M059J (cell line): Measurements from ENCODE around the gene OR2T33. TPM values are rescaled to one million over a fixed set of nuclear protein-coding genes. Genes with fewer than 3 reads are reported as not detected.
"Not testable (repeated sequence)": the region's sequence is repeated elsewhere in the genome, so short reads cannot be mapped to it uniquely, and the experiment has no call there.

ENCODE experiments used
- DNase-seq: peaks from one replicate; pipeline ENCODE4 v3.0.0-alpha.2; 2012; ENCODE audit warnings: low read depth
- total RNA-seq: library from RNA; depleted of rRNA; stranded (reverse); fragments of >200 nt; shearing (Covaris generic); gene quantifications from 2 replicates; pipeline ENCODE4 v1.2.3, GENCODE V29; 2014; rRNA removed

OR2T33 gene
- total RNA-seq, result not detected in 2 replicates

- no peak for DNase-seq
Measured at GRCh38 chr1:248277876-248278275, at the start of gene OR2T33. Gene OR2T33, minus strand, starts transcription at chr1:248277976. Its CDS starts 4,162 bp downstream, at chr1:248273814.

- no peak for DNase-seq
Measured at GRCh38 chr1:248324468-248324867, 46.7 kb upstream of the OR2T33 start, which contains the start of gene OR2M7. Gene OR2M7, minus strand, starts transcription at chr1:248324568. Its CDS starts 0 bp downstream, at chr1:248324568.

GRCh38 chr1:248316796-248317195 lies 39.0 kb upstream of the OR2T33 start:
- DNase-seq, result no peak

GRCh38 chr1:248306740-248307139 lies 29.0 kb upstream of the OR2T33 start:
- not testable (repeated sequence) for DNase-seq

- no peak for DNase-seq
Measured at GRCh38 chr1:248306103-248306502, 28.3 kb upstream of the OR2T33 start.

- not testable (repeated sequence) for DNase-seq
Measured at GRCh38 chr1:248305672-248306071, 27.9 kb upstream of the OR2T33 start.

- DNase-seq, result no peak
Measured at GRCh38 chr1:248303324-248303723, 25.5 kb upstream of the OR2T33 start, which contains the start of gene OR2T12. Gene OR2T12, minus strand, starts transcription at chr1:248303424. Its CDS starts 7,846 bp downstream, at chr1:248295578.

GRCh38 chr1:248288391-248288790 lies 10.6 kb upstream of the OR2T33 start:
- no peak for DNase-seq

GRCh38 chr1:248273225-248273624 lies 4.6 kb downstream of the OR2T33 start:
- not testable (repeated sequence) for DNase-seq

GRCh38 chr1:248268178-248268577 lies 9.6 kb downstream of the OR2T33 start:
- DNase-seq, result no peak

GRCh38 chr1:248259309-248259708 lies 18.5 kb downstream of the OR2T33 start:
- not testable (repeated sequence) for DNase-seq

- peak; percentile 9 for DNase-seq
Measured at GRCh38 chr1:248243204-248243603, 34.6 kb downstream of the OR2T33 start.

- no peak for DNase-seq
Measured at GRCh38 chr1:248239478-248239877, 38.3 kb downstream of the OR2T33 start.

GRCh38 chr1:248231117-248231516 lies 46.7 kb downstream of the OR2T33 start, which contains the start of gene OR2M4:
Gene OR2M4, plus strand, starts transcription at chr1:248231417. Its CDS starts 7,512 bp downstream, at chr1:248238929.
- DNase-seq, result no peak

- no peak for DNase-seq
Measured at GRCh38 chr1:248229360-248229908, 48.3 kb downstream of the OR2T33 start.

GRCh38 chr1:248225537-248225936 lies 52.2 kb downstream of the OR2T33 start:
- no peak for DNase-seq

Other genes starting within 250 kb of the OR2T33 start
- not detected in 2 replicates for gene OR2L2, start 247.9 kb downstream of the OR2T33 start, total RNA-seq
- gene OR2L3, start 231.1 kb downstream of the OR2T33 start, total RNA-seq, result not detected in 2 replicates
- gene OR2L13, start 182.8 kb downstream of the OR2T33 start, total RNA-seq, result not detected in 2 replicates
- gene OR2M5, start 132.8 kb downstream of the OR2T33 start, total RNA-seq, result not detected in 2 replicates
- gene OR2M2, start 103.2 kb downstream of the OR2T33 start, total RNA-seq, result not detected in 2 replicates
- gene OR2M3, start 80.7 kb downstream of the OR2T33 start, total RNA-seq, result not detected in 2 replicates
- gene OR2M4, start 46.6 kb downstream of the OR2T33 start, total RNA-seq, result not detected in 2 replicates
- not detected in 2 replicates for gene OR2T12, start 25.4 kb upstream of the OR2T33 start, total RNA-seq
- not detected in 2 replicates for gene OR2M7, start 46.6 kb upstream of the OR2T33 start, total RNA-seq
- not detected in 2 replicates for gene OR14C36, start 70.8 kb upstream of the OR2T33 start, total RNA-seq
- not detected in 2 replicates for gene OR2T4, start 83.7 kb upstream of the OR2T33 start, total RNA-seq
- gene OR2T6, start 97.8 kb upstream of the OR2T33 start, total RNA-seq, result not detected in 2 replicates
- not detected in 2 replicates for gene OR2T1, start 125.1 kb upstream of the OR2T33 start, total RNA-seq
- not detected in 2 replicates for gene OR2T2, start 167.7 kb upstream of the OR2T33 start, total RNA-seq
- gene OR2T3, start 195.4 kb upstream of the OR2T33 start, total RNA-seq, result not detected in 2 replicates
- not detected in 2 replicates for gene OR2T5, start 210.6 kb upstream of the OR2T33 start, total RNA-seq
- not detected in 2 replicates for gene OR2G6, start 230.1 kb upstream of the OR2T33 start, total RNA-seq